Right kidney (tissue), 9 donors: ENCODE results near the gene TTC27.
"Not testable (repeated sequence)": the region's sequence is repeated elsewhere in the genome, so short reads cannot be mapped to it uniquely, and the experiment has no call there.

ENCODE experiments used
- DNase-seq: peaks from one replicate; pipeline ENCODE4 v3.0.0-alpha.2; 2016
- long read RNA-seq, 8 donors: transcript quantifications; one replicate each; lab custom pipeline, GENCODE V29; 2026

Gene TTC27
- long read RNA-seq, donor 1, transcript TTC27-201 (20 exons, 2,876 nt) = major isoform, 5 of 5 reads
- long read RNA-seq, donor 1, partial matches to known transcripts = 0 of 5 reads
- long read RNA-seq, donor 1, other reads (novel, unspliced or antisense) = 0 of 5 reads
- long read RNA-seq, donor 2, partial matches to known transcripts = 0 of 2 reads
- long read RNA-seq, donor 2, other reads (novel, unspliced or antisense) = 0 of 2 reads
- long read RNA-seq, donor 3, partial matches to known transcripts = 0 of 2 reads
- long read RNA-seq, donor 3, other reads (novel, unspliced or antisense) = 0 of 2 reads
- long read RNA-seq, donor 4 = 0 reads
- long read RNA-seq, donor 5, partial matches to known transcripts = 0 of 1 reads
- long read RNA-seq, donor 5, other reads (novel, unspliced or antisense) = 0 of 1 reads
- long read RNA-seq, donor 6, partial matches to known transcripts = 6 of 8 reads
- long read RNA-seq, donor 6, other reads (novel, unspliced or antisense) = 0 of 8 reads
- long read RNA-seq, donor 7, partial matches to known transcripts = 0 of 1 reads
- long read RNA-seq, donor 7, other reads (novel, unspliced or antisense) = 0 of 1 reads
- long read RNA-seq, donor 8, partial matches to known transcripts = 0 of 2 reads
- long read RNA-seq, donor 8, other reads (novel, unspliced or antisense) = 0 of 2 reads

DNA sequence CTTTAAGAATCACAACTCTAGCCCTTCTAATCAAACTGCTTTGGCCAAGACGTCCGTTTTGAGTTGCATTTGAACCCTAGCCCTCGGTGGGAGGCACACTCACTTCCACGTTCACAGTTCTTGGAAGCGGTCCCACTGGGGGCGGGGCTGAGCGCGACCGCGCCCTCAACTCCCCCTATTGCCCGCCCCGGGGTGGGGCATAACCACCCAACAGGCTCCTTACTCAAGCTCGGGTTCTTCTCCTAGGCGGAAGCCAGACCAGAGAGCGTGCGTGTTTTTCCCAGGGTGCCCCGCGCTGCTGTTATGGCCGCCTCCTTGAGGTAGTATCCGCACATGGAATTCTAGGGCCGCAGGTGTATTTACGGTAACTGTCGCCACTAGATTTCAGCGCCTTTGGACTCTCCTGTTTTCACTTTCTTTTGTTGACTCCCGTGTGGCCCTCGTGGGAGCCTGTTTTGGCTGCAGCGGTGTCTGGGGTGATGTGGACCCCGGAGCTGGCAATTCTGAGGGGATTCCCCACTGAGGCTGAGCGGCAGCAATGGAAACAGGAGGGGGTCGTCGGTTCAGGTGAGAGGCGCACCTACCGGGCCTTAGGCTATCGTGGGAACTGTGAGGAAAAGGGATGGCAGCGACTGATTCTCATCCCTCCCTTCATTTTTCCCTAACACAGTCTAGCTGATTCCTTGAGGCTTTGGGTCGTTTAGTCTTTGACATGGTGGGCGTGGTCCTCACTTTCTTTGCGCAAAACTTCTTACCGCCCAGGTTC is at the start of gene TTC27:
Gene TTC27, plus strand, starts transcription at position 237 of the 766 bp plus-strand sequence. Its CDS starts 243 bp downstream, at position 480.
- DNase-seq = peak; percentile 81

DNA sequence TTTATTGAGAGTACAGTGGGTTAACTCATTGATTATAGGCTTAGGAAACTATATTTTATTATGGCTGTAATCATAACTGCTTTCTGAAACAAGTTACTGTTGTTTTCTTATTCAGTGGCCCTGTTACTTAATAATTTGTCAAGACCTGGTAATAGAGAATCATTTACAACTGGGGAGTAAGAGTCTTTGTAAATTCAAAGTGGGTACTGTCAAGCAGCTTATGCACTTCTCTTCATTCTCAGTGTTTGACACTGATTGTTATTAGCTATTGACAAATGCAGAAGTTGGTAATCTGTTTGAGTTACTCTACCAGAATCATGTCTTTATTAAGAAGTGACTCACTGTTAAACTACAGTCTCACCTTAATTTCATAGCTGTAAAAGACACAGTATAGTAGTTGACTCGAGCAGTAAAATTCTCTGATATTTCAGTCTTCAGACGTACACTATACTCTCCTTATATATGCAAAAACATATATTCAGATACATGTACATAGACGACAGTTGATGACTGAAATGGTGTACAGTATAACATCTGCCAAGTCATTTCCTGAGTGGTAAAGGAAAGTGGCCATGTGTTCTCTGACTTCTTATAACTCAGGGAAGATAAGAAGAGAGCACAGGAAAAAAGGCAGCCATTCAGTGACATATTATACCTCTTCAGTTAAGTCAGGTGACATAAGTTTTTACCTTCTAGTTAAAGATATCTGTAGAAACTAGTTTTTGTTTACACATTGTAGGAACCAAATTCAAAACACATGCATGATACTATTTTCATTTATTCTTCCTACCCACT is 36.0 kb upstream of the TTC27 start:
- no peak for DNase-seq

DNA sequence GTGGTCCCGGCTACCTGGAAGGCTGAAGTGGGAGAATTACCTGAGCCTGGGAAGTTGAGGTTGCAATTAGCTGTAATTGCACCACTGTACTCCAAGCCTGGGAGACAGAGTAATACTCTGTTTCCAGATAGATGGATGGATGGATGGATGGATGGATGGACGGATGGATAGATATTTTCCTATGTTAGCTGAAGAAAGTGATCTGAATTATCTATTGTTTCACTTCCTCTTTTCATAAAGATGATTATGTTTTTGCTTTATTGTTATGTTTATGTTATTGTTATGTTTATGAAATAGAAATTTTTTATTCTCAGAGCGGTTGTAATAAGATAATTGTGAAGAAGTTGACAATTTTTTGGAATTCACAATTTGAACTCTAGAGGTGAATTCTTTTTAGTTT is 33.3 kb upstream of the TTC27 start:
- DNase-seq = no peak

DNA sequence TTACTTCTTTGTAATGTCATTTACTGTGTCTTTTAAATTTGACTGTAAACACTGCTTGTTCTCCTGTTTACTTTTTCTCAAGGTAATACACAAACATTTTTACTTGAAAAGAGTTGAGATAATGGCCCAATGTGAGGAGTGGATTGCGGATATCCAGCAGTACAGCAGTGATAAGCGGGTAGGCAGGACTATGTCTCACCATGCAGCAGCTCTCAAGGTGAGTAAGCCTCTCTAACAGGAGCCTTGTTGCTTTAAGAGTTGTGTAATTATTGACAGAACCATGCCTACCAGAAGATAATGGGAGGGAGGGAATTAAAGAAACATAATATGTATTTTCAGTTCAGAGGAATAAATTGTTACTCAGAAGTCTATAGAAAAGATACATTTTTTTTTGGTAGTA is 16.5 kb upstream of the TTC27 start:
- no peak for DNase-seq

DNA sequence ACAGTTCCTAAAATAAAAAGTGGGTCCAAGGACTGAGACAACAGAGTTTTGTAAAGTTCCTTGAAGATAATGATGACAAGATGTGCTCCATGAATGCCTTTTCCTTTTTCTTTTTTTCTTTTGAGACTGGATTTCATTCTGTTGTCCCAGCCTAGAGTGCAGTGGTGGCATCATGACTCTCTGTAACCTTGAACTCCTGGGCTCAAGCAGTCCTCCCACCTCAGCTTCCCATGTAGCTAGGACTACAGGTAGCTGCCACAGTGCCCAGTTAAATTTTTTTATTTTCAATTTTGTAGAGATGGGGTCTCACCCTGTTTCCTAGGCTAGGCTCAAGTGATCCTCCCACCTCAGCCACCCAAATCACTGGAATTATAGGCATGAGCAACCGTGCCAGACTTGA is 16.1 kb upstream of the TTC27 start:
- DNase-seq = no peak

DNA sequence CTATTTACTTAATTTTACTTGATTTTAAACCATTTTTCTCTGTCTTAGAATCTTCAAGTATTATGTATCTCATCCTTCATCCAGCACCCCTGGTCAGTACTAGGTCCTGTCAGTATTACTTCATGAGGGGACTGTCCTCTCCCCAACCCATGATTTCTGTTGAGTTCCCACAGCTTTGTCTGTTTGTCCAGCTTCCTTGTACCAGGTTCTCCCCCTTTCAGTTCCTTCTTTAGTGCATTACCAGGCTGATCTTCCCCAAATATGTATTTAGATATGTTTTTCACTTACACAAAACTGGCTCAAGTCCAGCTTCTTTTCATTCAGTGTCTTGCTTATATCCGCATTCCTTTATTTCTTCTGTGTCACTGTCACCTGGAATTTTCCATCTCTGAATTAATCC is 13.8 kb upstream of the TTC27 start:
- no peak for DNase-seq

DNA sequence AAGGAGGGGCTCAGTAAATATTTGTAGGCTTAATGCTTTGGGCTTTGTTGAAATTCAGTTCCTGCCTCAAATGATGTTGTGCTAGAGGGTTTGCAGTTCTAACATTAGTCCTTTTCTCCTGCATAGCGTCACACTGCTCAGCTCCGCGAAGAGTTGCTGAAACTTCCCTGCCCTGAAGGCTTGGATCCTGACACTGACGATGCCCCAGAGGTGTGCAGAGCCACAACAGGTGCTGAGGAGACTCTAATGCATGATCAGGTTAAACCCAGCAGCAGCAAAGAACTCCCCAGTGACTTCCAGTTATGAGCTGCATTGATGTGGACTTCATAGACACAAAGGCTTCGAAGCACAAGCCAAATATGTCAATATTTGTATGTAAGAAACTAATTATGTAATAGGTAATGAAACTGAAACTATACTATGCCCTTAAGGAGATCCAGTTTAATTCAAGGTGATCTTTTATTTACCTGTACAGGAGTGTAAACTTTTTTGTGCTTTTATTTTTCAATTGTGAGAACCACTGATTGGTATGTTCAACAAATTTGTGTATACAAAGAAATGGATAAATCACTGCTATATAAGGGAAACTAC is 10.2 kb upstream of the TTC27 start:
- DNase-seq = no peak

DNA sequence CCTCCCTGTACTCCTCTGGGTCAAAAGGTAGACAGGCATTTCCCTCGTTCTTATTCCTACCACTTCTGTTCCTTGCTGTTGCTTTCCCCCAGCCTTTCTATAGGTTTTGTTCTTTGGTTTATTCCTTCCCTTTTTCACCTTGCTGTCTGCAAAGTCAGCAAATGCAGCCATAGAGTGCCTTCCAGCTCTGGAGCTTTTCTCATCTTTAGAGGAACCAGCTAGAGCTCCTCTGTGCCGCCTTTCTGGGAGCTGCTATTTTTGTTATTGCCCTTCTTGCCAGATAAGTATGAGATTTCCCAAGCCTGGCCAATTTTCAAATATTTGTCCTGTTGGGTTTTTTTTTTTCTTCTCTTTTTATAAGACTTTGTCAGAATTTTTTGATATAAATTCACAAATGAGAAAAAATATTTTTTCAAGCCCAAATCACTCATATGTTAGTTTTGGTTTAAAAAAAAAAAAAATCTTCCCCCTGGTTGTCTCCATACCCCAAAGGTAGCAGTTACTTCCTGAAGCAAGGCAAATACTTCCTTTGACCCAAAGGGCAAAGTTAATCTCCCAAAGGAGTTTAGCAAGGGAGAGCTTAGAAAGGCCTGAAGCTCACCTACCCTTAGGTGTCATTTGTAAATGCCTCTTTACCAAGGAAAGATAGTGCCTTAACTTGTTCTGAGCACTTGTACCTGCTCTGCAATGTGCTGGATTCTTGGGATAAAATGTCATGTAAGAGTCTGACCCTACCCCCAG is 5.1 kb upstream of the TTC27 start:
- no peak for DNase-seq

DNA sequence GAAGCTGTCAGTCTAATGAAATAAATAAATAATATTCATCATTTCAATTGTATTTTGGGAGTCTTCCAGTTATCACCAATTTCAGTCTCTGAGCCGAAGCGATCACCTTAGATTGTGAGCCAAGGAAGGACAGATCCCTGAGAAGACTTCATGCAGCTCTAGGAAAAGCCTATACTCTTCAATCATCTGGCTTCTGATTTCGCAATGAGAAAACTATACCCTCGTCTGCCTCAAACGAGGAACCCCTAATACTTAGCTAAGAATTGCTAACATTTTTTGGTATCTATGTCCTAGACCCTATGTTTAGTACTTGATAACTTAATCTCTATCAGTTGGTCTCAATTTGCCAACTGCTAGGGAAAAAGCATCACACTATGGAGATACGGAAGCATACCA is 4.5 kb upstream of the TTC27 start:
- DNase-seq = no peak

DNA sequence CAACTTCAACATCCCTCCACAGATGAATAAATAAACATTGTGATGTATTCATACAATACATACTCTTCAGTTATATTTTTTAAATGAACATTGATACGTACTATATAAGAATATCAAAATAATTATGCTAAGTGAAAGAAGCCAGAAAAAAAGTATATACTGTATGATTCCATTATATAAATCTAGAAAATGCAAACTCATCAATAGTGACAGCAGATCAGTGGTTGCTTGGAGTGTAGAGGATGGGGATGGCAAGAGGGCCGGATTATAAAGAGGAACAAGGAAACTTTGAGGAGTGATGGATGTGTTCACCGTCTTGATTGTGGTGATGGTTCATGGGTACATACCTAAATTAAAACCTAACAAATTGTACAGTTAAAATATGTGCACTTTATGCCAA is 3.0 kb upstream of the TTC27 start:
- no peak for DNase-seq

DNA sequence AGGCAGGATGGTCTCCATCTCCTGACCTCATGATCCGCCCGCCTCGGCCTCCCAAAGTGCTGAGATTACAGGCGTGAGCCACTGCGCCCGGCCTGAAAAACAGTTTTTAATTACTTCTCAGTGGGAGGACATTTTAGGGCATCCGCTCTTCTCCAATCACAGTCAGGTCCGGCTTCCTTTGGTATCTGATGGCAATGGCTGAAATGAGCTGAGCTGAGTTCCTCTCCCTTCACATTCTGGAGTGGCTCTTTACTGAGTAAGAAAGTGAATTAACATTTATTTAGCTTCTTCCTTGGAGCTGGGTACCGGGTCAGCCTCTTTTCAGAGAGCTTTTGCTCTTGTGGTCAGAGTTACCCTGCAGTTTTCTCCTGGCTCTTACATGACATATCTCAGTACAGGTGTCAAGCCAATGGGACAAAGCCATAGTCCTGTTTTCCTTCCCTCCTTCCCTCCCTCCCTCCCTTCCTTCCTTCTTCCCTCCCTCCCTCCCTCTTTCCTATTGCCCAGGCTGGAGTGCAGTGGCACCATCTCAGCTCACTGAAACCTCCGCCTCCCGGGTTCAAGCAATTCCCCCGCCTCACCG is 1.1 kb upstream of the TTC27 start:
- peak; percentile 52 for DNase-seq

DNA sequence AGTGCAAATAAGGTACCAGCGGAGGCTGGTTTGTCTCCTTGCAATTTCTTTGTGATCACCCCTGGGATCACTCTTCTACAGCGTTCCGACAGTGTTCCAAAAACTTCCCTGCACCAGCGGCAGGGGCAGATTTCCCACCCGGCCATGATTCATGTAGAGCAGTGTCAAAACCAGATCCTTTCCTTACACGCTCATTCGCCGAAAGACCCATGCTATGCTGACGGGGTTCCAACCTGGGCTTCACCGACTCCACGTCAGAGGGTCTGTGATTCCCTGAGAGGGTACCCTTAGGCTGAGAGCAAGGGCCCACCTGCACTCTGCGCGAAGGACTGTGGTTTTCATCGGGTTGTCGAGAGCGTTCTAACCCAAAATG is 423 bp upstream of the TTC27 start:
- DNase-seq = no peak

DNA sequence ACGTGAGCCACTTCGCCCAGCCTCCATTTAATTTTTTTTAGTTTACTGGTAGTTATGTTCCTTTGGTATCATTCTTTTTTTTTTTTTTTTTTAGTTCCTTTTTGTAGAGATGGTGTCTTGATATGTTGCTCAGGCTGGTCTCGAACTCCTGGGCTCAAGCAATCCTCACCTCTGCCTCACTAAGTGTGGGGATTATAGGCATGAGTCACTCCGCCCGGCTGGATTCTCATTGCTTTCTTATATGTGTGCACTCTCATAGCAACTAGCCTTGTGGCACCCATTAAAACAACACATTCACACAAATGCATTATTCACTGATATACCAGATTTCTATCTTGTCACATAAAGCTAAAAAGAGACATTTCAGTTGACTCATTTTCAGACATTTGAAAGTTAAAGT is 4.2 kb downstream of the TTC27 start:
- DNase-seq = no peak

DNA sequence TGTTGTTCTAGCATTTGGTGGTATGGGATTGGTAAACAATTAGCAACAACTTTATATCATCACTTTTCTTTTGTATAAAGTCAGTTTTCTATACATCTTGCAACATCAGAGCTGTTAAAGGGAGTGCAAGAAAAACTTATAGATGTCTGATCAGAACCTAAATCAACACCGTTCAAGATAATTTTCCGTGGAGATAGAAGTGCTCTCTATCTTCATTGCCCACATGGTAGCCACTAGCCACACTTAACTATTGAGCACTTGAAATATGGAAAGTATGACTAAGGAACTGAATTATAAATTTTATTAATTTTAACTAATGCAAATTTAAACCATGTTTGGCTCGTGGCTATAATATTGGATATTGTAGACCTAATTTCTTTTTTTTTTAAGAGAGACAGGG is 5.2 kb downstream of the TTC27 start:
- no peak for DNase-seq

DNA sequence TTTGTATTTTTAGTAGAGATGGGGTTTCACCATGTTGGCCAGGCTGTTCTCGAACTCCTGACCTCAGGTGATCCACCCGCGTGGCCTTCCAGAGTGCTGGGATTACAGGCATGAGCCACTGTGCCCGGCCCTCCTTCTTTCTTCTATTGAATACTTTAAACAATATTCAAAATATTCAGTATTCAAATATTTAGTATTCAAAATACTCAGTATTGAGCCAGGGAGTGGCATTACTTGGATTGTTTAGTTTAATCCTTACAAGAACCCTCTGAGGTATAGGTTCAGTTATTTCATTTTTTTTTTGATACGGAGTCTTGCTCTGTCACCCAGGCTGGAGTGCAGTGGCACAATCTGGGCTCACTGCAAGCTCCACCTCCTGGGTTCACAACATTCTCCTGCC is 10.7 kb downstream of the TTC27 start:
- DNase-seq = not testable (repeated sequence)

DNA sequence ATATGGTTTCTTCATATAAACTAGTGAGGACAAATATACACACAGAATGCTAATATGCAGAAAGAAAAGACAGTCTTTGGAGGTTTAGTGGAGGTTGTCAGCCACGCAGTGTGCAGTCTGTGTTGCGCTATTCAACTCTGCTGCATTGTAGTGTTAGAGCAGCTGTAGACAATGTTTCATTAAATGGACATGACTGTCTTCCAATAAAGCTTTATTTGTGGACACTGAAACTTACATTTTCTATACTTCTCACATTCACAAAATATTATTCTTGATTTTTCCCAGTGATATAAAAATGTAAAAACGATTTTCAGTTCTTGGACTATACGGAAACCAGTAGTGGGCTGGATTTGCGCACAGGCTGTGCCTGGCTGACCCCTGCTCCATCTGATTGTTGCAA is 13.3 kb downstream of the TTC27 start:
- no peak for DNase-seq

DNA sequence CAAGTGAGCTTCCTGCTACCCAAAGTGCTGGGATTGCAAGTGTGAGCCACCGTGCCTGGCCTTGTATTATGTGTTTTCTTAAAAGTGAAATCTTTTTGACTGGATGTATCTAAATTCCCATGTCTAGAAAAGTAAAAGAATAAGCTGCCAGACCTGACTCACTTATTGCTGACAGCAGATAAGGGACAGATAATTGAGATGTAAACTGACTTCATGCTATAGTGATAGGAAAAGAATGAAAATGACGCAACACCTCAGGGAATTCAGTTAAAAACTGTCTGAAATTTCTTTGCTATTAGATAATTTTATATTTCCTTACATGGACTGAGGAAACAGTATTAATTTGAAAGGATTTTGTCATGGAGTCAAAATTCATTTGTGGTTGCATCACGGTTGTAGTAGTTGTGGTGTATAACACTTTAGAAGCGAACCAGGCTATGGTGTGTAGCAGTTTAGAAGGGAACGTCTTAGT is 19.4 kb downstream of the TTC27 start:
- DNase-seq = no peak

DNA sequence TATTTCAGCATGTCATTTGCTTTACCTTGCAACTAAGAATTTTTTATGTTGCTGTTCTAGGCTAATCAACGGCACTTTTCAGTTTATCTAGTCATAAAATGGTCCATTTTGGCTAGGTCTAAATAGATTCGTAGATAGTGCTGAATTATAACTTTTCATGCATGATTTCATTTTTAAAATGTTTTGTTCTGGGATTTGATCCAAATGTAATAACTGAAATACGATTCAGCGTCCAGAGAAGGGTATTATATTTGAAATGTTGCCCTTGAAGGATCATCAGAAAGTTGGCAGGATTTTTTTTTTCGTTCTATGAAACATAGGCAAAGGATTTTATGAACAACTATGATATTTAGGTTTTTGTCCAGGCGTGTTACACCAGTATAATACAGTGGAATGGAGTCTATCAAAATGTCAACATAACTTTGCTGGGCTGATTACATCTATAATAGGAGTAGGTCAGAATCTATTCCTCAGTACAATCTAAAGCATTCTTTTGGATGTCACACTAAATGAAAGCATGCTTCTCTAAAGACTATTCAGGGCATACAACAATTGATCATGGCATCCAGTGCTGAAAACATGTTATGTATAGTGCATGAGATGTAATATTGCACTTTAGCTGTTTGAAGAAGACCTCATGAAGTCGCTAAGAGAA is 24.8 kb downstream of the TTC27 start:
- DNase-seq = no peak

DNA sequence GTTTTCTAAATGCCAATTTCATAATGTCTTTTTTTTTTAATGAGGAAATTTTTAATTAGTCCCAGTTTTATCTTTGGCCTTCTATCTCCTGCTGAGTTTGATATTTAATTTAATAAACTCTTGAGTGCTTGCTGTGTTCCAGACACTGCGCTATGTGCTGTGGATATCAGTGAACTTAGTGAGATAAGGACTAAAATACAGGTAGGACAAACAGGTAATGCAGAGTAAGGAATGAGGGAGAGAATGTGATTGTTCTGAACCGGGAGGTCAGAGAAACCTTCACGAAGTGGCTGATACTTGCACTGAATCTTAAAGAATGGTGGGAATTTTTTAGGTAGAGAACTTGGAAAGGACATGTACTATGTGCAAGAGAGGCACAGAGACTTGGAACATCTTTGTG is 28.2 kb downstream of the TTC27 start:
- no peak for DNase-seq

DNA sequence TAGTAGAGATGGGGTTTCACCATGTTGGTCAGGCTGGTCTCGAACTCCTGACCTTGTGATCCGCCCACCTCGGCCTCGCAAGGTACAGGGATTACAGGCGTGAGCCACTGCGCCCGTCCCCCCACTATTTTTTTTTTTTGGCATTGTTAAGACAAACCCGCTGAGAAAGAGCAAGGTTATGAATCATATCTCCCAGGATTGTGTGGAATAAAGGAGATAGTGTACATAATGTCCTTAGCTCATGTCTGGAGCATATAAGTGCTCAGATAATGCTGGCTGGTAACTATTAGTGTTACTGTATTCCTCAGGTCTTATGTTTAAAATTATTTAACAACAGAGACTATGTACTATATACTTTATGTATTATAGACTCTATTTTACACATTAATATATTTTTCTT is 36.0 kb downstream of the TTC27 start:
- DNase-seq = no peak
